ENCODE measurements around the gene SLAMF6.

The SLAMF6 gene

GRCh38 chr1:160471253-160471652 lies 51.8 kb downstream of the SLAMF6 start:
- no peak overlapping the region for H3K18ac ChIP-seq (ENCODE audit: low read length)
- WGBS, 2 donors (ENCODE audit: extremely low coverage in 2 of 2, insufficient read length in 2 of 2, insufficient replicate concordance in 1 of 2): no CpG with 5 or more reads among the region's 1 CpG
- no peaks in the 10 kb centered on the region for H3K4me1 ChIP-seq (ENCODE audit: control insufficient read depth in 2 of 2, insufficient read depth in 1 of 2, low read depth in 1 of 2, low read length in 2 of 2)
- no peak overlapping the region for H3K9ac ChIP-seq (ENCODE audit: low read depth, low read length, poor library complexity)
- H2BK120ac ChIP-seq (ENCODE audit: low read depth, low read length): no peak overlapping the region
- no peak overlapping the region for H3K27ac ChIP-seq (replicated peaks; ENCODE audit: low read length)
- no peak overlapping the region for H2AFZ ChIP-seq (ENCODE audit: low read length)
- H3K14ac ChIP-seq (ENCODE audit: low read length): no peak overlapping the region
- DNase-seq (ENCODE audit: low spot score): no peak
- H3K4me2 ChIP-seq (ENCODE audit: insufficient read depth, low read length, poor library complexity, severe bottlenecking): no peak overlapping the region
- no peak overlapping the region for H2AK5ac ChIP-seq (ENCODE audit: low read depth, low read length)
- H3K4ac ChIP-seq (ENCODE audit: low read length): no peak overlapping the region
- no peak overlapping the region for H3K4me3 ChIP-seq (ENCODE audit: low read length in 2 of 2)
- no peak overlapping the region for H2BK15ac ChIP-seq (ENCODE audit: low read length)
- H2BK12ac ChIP-seq (ENCODE audit: low read length): no peak overlapping the region
- H3K36me3 ChIP-seq (replicated peaks in 1 of 2; ENCODE audit: control insufficient read depth in 2 of 2, insufficient read depth in 2 of 2, low read length in 2 of 2): no peaks in the 10 kb centered on the region
- H3K27me3 ChIP-seq (ENCODE audit: control insufficient read depth in 3 of 3, insufficient read depth in 3 of 3, low read depth in 1 of 3, low read length in 3 of 3): peaks cover 0 to 6% (median 0%) of the 10 kb centered on the region in 3 experiments
- H3K23ac ChIP-seq (ENCODE audit: low read depth, low read length, poor library complexity): no peak overlapping the region
- no peaks in the 10 kb centered on the region for H3K79me1 ChIP-seq (ENCODE audit: low read depth, low read length)
- H4K8ac ChIP-seq (ENCODE audit: low read depth, low read length): no peak overlapping the region
- no peaks in the 10 kb centered on the region for H3K9me3 ChIP-seq (replicated peaks in 1 of 2; ENCODE audit: control insufficient read depth in 2 of 2, insufficient read depth in 1 of 2, low read depth in 1 of 2, low read length in 2 of 2)
- H4K91ac ChIP-seq (ENCODE audit: low read depth, low read length, poor library complexity): no peak overlapping the region
- no peak overlapping the region for H2BK5ac ChIP-seq (ENCODE audit: low read length)

- Histone ChIP-seq H3K79me1 (ENCODE audit: low read depth, low read length) (no peaks in the 10 kb centered on the region), H2BK12ac (ENCODE audit: low read length) (no peak overlapping the region)
These were observed 55.5 kb downstream of the SLAMF6 start for GRCh38 chr1:160467576-160467975.

GRCh38 chr1:160466961-160467360 lies 56.1 kb downstream of the SLAMF6 start:
- H4K91ac ChIP-seq (ENCODE audit: low read depth, low read length, poor library complexity): no peak overlapping the region
- no peak for DNase-seq (ENCODE audit: low spot score)
- H2AK5ac ChIP-seq (ENCODE audit: low read depth, low read length): no peak overlapping the region
- no peaks in the 10 kb centered on the region for H3K9me3 ChIP-seq (replicated peaks in 1 of 2; ENCODE audit: control insufficient read depth in 2 of 2, insufficient read depth in 1 of 2, low read depth in 1 of 2, low read length in 2 of 2)
- peaks cover 0 to 6% (median 0%) of the 10 kb centered on the region in 3 experiments for H3K27me3 ChIP-seq (ENCODE audit: control insufficient read depth in 3 of 3, insufficient read depth in 3 of 3, low read depth in 1 of 3, low read length in 3 of 3)
- no peak overlapping the region for H3K4me2 ChIP-seq (ENCODE audit: insufficient read depth, low read length, poor library complexity, severe bottlenecking)
- H3K36me3 ChIP-seq (replicated peaks in 1 of 2; ENCODE audit: control insufficient read depth in 2 of 2, insufficient read depth in 2 of 2, low read length in 2 of 2): no peaks in the 10 kb centered on the region
- H2AFZ ChIP-seq (ENCODE audit: low read length): no peak overlapping the region
- no peak overlapping the region for H4K8ac ChIP-seq (ENCODE audit: low read depth, low read length)
- WGBS, 2 donors (ENCODE audit: extremely low coverage in 2 of 2, insufficient read length in 2 of 2, insufficient replicate concordance in 1 of 2): no CpG with 5 or more reads among the region's 2 CpGs
- no peak overlapping the region for H2BK12ac ChIP-seq (ENCODE audit: low read length)
- no peak overlapping the region for H3K27ac ChIP-seq (replicated peaks; ENCODE audit: low read length)
- H2BK15ac ChIP-seq (ENCODE audit: low read length): no peak overlapping the region
- H3K9ac ChIP-seq (ENCODE audit: low read depth, low read length, poor library complexity): no peak overlapping the region
- no peak overlapping the region for H3K4me3 ChIP-seq (ENCODE audit: low read length in 2 of 2)
- no peak overlapping the region for H3K23ac ChIP-seq (ENCODE audit: low read depth, low read length, poor library complexity)
- no peak overlapping the region for H3K4ac ChIP-seq (ENCODE audit: low read length)
- no peak overlapping the region for H3K18ac ChIP-seq (ENCODE audit: low read length)
- H2BK120ac ChIP-seq (ENCODE audit: low read depth, low read length): no peak overlapping the region
- no peaks in the 10 kb centered on the region for H3K79me1 ChIP-seq (ENCODE audit: low read depth, low read length)
- H3K4me1 ChIP-seq (ENCODE audit: control insufficient read depth in 2 of 2, insufficient read depth in 1 of 2, low read depth in 1 of 2, low read length in 2 of 2): no peaks in the 10 kb centered on the region
- no peak overlapping the region for H3K14ac ChIP-seq (ENCODE audit: low read length)
- H2BK5ac ChIP-seq (ENCODE audit: low read length): no peak overlapping the region

More at GRCh38 chr1:160467576-160467975, 55.5 kb downstream of the SLAMF6 start:
- H2AK5ac ChIP-seq (ENCODE audit: low read depth, low read length): no peak overlapping the region
- no peaks in the 10 kb centered on the region for H3K4me1 ChIP-seq (ENCODE audit: control insufficient read depth in 2 of 2, insufficient read depth in 1 of 2, low read depth in 1 of 2, low read length in 2 of 2)
- no peak overlapping the region for H2BK5ac ChIP-seq (ENCODE audit: low read length)
- no peak overlapping the region for H3K9ac ChIP-seq (ENCODE audit: low read depth, low read length, poor library complexity)
- H4K91ac ChIP-seq (ENCODE audit: low read depth, low read length, poor library complexity): no peak overlapping the region
- H3K14ac ChIP-seq (ENCODE audit: low read length): no peak overlapping the region
- no peaks in the 10 kb centered on the region for H3K9me3 ChIP-seq (replicated peaks in 1 of 2; ENCODE audit: control insufficient read depth in 2 of 2, insufficient read depth in 1 of 2, low read depth in 1 of 2, low read length in 2 of 2)
- H2BK120ac ChIP-seq (ENCODE audit: low read depth, low read length): no peak overlapping the region
- H4K8ac ChIP-seq (ENCODE audit: low read depth, low read length): no peak overlapping the region
- no peak overlapping the region for H2BK15ac ChIP-seq (ENCODE audit: low read length)
- no peak overlapping the region for H3K4ac ChIP-seq (ENCODE audit: low read length)
- DNase-seq (ENCODE audit: low spot score): no peak
- peaks cover 0 to 6% (median 0%) of the 10 kb centered on the region in 3 experiments for H3K27me3 ChIP-seq (ENCODE audit: control insufficient read depth in 3 of 3, insufficient read depth in 3 of 3, low read depth in 1 of 3, low read length in 3 of 3)
- no peak overlapping the region for H3K18ac ChIP-seq (ENCODE audit: low read length)
- H3K4me2 ChIP-seq (ENCODE audit: insufficient read depth, low read length, poor library complexity, severe bottlenecking): no peak overlapping the region
- H3K27ac ChIP-seq (replicated peaks; ENCODE audit: low read length): no peak overlapping the region
- H3K23ac ChIP-seq (ENCODE audit: low read depth, low read length, poor library complexity): no peak overlapping the region
- H3K4me3 ChIP-seq (ENCODE audit: low read length in 2 of 2): no peak overlapping the region
- H2AFZ ChIP-seq (ENCODE audit: low read length): no peak overlapping the region
- no peaks in the 10 kb centered on the region for H3K36me3 ChIP-seq (replicated peaks in 1 of 2; ENCODE audit: control insufficient read depth in 2 of 2, insufficient read depth in 2 of 2, low read length in 2 of 2)

GRCh38 chr1:160465123-160465522 lies 57.9 kb downstream of the SLAMF6 start:
- Histone ChIP-seq H3K4me3 (ENCODE audit: low read length in 2 of 2) (no peak overlapping the region), H3K9me3 (replicated peaks in 1 of 2; ENCODE audit: control insufficient read depth in 2 of 2, insufficient read depth in 1 of 2, low read depth in 1 of 2, low read length in 2 of 2) (no peaks in the 10 kb centered on the region), H2BK5ac (ENCODE audit: low read length) (no peak overlapping the region), H2BK120ac (ENCODE audit: low read depth, low read length) (no peak overlapping the region), H4K91ac (ENCODE audit: low read depth, low read length, poor library complexity) (no peak overlapping the region), H2BK15ac (ENCODE audit: low read length) (no peak overlapping the region), H3K23ac (ENCODE audit: low read depth, low read length, poor library complexity) (no peak overlapping the region), H3K79me1 (ENCODE audit: low read depth, low read length) (no peaks in the 10 kb centered on the region), H3K27me3 (ENCODE audit: control insufficient read depth in 3 of 3, insufficient read depth in 3 of 3, low read depth in 1 of 3, low read length in 3 of 3) (peaks cover 0 to 4% (median 0%) of the 10 kb centered on the region in 3 experiments), H3K27ac (replicated peaks; ENCODE audit: low read length) (no peak overlapping the region), H3K4me2 (ENCODE audit: insufficient read depth, low read length, poor library complexity, severe bottlenecking) (no peak overlapping the region), H2BK12ac (ENCODE audit: low read length) (no peak overlapping the region), H3K14ac (ENCODE audit: low read length) (no peak overlapping the region), H3K36me3 (replicated peaks in 1 of 2; ENCODE audit: control insufficient read depth in 2 of 2, insufficient read depth in 2 of 2, low read length in 2 of 2) (no peaks in the 10 kb centered on the region), H2AFZ (ENCODE audit: low read length) (no peak overlapping the region), H2AK5ac (ENCODE audit: low read depth, low read length) (no peak overlapping the region), H3K4me1 (ENCODE audit: control insufficient read depth in 2 of 2, insufficient read depth in 1 of 2, low read depth in 1 of 2, low read length in 2 of 2) (no peaks in the 10 kb centered on the region), H3K9ac (ENCODE audit: low read depth, low read length, poor library complexity) (no peak overlapping the region), H3K18ac (ENCODE audit: low read length) (no peak overlapping the region), H3K4ac (ENCODE audit: low read length) (no peak overlapping the region), H4K8ac (ENCODE audit: low read depth, low read length) (no peak overlapping the region)
- WGBS, 2 donors (ENCODE audit: extremely low coverage in 2 of 2, insufficient read length in 2 of 2, insufficient replicate concordance in 1 of 2): no CpG with 5 or more reads among the region's 6 CpGs
- no peak for DNase-seq (ENCODE audit: low spot score)

All from neuronal stem cell (in vitro differentiated cells).